KMS-11 (cell line): ENCODE results near the gene IRF6.

Experiments
- H2AFZ ChIP-seq: fragments of 200-600 bp; sonication (generic); 2 replicates; pipeline ENCODE4 v1.6.1; 2016; ENCODE audit warnings: antibody characterized with exemption, mixed run types, low read depth
- H3K27ac ChIP-seq: fragments of 200-600 bp; sonication (generic); 2 replicates; pipeline ENCODE4 v1.6.1; 2016; ENCODE audit warnings: mild to moderate bottlenecking, mixed run types
- H3K27me3 ChIP-seq: fragments of 200-600 bp; sonication (generic); 2 replicates; pipeline ENCODE4 v1.6.1; 2017; ENCODE audit warnings: mild to moderate bottlenecking, low read depth, mixed run types, moderate library complexity; ENCODE audit not compliant: insufficient read depth
- H3K36me3 ChIP-seq: fragments of 200-600 bp; sonication (generic); 2 replicates; pipeline ENCODE4 v1.6.1; 2017; ENCODE audit warnings: mild to moderate bottlenecking, mixed run types; ENCODE audit not compliant: insufficient read depth
- H3K4me1 ChIP-seq: fragments of 200-600 bp; sonication (generic); 2 replicates; pipeline ENCODE4 v1.6.1; 2016; ENCODE audit warnings: mild to moderate bottlenecking, low read depth, mixed run types; ENCODE audit not compliant: poor library complexity, severe bottlenecking
- H3K4me2 ChIP-seq: fragments of 200-600 bp; sonication (generic); 2 replicates; pipeline ENCODE4 v1.7.0; 2016; ENCODE audit warnings: mild to moderate bottlenecking, mixed run types
- H3K4me3 ChIP-seq: fragments of 200-600 bp; sonication (generic); IDR thresholded peaks from 2 replicates; pipeline ENCODE4 v1.6.1; 2017; ENCODE audit warnings: low read depth, low read length, mixed read lengths; ENCODE audit not compliant: insufficient read depth
- H3K79me2 ChIP-seq: fragments of 200-600 bp; sonication (generic); 2 replicates; pipeline ENCODE4 v1.6.1; 2016; ENCODE audit warnings: low read depth, mixed run types; ENCODE audit not compliant: insufficient read depth
- H3K9ac ChIP-seq: fragments of 200-600 bp; sonication (generic); 2 replicates; pipeline ENCODE4 v1.6.1; 2016; ENCODE audit warnings: mild to moderate bottlenecking, mixed run types
- H4K20me1 ChIP-seq: fragments of 200-600 bp; sonication (generic); 2 replicates; pipeline ENCODE4 v1.6.1; 2016; ENCODE audit warnings: mild to moderate bottlenecking, mixed run types; ENCODE audit not compliant: insufficient read depth
- CTCF ChIP-seq: fragments of 200-600 bp; sonication (generic); conservative IDR thresholded peaks from 2 replicates; pipeline ENCODE4 v1.6.1; 2017; ENCODE audit warnings: low read depth, mild to moderate bottlenecking, antibody characterized with exemption, low read length, moderate library complexity, mixed read lengths

Gene IRF6

GRCh38 chr1:209805875-209806760, at the start of gene IRF6:
IRF6 (minus strand) TSS chr1:209806142; CDS start chr1:209801413, 4,729 bp downstream.
- Histone ChIP-seq H3K9ac (no peak within 1 kb of the TSS), H3K79me2 (no peaks in the 10 kb centered on the region), H3K36me3 (no peaks in the 10 kb centered on the region), H3K27ac (no peak within 1 kb of the TSS), H3K4me1 (peaks cover 5% of the 10 kb centered on the region), H2AFZ (peak within 1 kb of the TSS; percentile 41; the same call in 1 of the 2 replicates), H3K4me3 (no peak within 1 kb of the TSS), H3K4me2 (peak within 1 kb of the TSS; percentile 19; the same call in 1 of the 2 replicates), H3K27me3 (no peaks in the 10 kb centered on the region), H4K20me1 (no peaks in the 10 kb centered on the region)
- no peak for TF ChIP-seq CTCF

- no peak for TF ChIP-seq CTCF
- Histone ChIP-seq H3K4me3 (no peak overlapping the region), H3K79me2 (no peaks in the 10 kb centered on the region), H4K20me1 (no peaks in the 10 kb centered on the region), H3K36me3 (no peaks in the 10 kb centered on the region), H3K27me3 (no peaks in the 10 kb centered on the region), H3K4me2 (no peak overlapping the region), H3K9ac (no peak overlapping the region), H3K27ac (no peak overlapping the region), H2AFZ (no peak overlapping the region), H3K4me1 (no peaks in the 10 kb centered on the region)
Measured at GRCh38 chr1:209855623-209856022, 49.7 kb upstream of the IRF6 start.

GRCh38 chr1:209855006-209855405, 49.1 kb upstream of the IRF6 start:
- Histone ChIP-seq H3K4me2 (no peak overlapping the region), H3K27me3 (no peaks in the 10 kb centered on the region), H3K27ac (no peak overlapping the region), H3K4me1 (no peaks in the 10 kb centered on the region), H3K79me2 (no peaks in the 10 kb centered on the region), H2AFZ (no peak overlapping the region), H3K4me3 (no peak overlapping the region), H4K20me1 (no peaks in the 10 kb centered on the region), H3K9ac (no peak overlapping the region), H3K36me3 (no peaks in the 10 kb centered on the region)
- no peak for TF ChIP-seq CTCF

- TF ChIP-seq CTCF, result no peak
- H3K4me3 ChIP-seq, result no peak overlapping the region
- H3K4me2 ChIP-seq, result no peak overlapping the region
- H3K27ac ChIP-seq, result no peak overlapping the region
- no peaks in the 10 kb centered on the region for H3K79me2 ChIP-seq
- no peaks in the 10 kb centered on the region for H3K4me1 ChIP-seq
- no peaks in the 10 kb centered on the region for H3K27me3 ChIP-seq
- no peak overlapping the region for H3K9ac ChIP-seq
- H4K20me1 ChIP-seq, result no peaks in the 10 kb centered on the region
- no peak overlapping the region for H2AFZ ChIP-seq
- no peaks in the 10 kb centered on the region for H3K36me3 ChIP-seq
Measured at GRCh38 chr1:209854196-209854595, 48.3 kb upstream of the IRF6 start.
